ENCODE results near the gene EPYC.

DNA sequence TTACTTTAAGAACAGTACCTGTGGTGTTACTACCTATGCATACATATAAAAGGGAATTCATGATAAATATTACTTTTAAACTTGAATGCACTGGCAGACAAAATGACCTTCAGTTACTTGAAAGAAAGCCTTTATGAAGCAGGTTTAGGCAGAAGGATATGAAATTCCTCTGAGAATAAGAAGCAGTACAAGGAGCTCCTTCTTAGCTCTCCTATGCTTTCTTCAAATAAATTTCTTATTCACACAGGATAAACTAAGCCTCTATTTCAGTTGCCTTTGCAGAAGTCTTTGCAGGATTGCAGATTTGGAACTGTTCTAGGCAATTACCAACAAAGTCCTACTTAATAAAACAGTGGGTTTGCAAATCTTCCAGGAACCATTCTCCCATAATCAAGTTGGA lies 1.0 kb downstream of the EPYC start:
- TF ChIP-seq, protein P1, sequence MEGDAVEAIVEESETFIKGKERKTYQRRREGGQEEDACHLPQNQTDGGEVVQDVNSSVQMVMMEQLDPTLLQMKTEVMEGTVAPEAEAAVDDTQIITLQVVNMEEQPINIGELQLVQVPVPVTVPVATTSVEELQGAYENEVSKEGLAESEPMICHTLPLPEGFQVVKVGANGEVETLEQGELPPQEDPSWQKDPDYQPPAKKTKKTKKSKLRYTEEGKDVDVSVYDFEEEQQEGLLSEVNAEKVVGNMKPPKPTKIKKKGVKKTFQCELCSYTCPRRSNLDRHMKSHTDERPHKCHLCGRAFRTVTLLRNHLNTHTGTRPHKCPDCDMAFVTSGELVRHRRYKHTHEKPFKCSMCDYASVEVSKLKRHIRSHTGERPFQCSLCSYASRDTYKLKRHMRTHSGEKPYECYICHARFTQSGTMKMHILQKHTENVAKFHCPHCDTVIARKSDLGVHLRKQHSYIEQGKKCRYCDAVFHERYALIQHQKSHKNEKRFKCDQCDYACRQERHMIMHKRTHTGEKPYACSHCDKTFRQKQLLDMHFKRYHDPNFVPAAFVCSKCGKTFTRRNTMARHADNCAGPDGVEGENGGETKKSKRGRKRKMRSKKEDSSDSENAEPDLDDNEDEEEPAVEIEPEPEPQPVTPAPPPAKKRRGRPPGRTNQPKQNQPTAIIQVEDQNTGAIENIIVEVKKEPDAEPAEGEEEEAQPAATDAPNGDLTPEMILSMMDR (IDR thresholded peaks at IDR 0.05; ENCODE audit: insufficient read depth, low read depth, low read length), result no peak
- TF ChIP-seq EZH2 (IDR thresholded peaks at IDR 0.05; ENCODE audit: insufficient read depth, low read length), result no peak
